HUES6 (cell line): Measurements from ENCODE around the gene TPBGL.

Source experiments
- H3K27ac ChIP-seq: 2 replicates; pipeline ENCODE4 v1.7.0; 2013; ENCODE audit warnings: low read depth, mild to moderate bottlenecking, low read length, inconsistent platforms
- H3K27me3 ChIP-seq: 2 replicates; pipeline ENCODE4 v1.6.1; 2013; ENCODE audit warnings: low read length; ENCODE audit not compliant: control insufficient read depth, insufficient read depth
- H3K36me3 ChIP-seq: 2 replicates; pipeline ENCODE4 v1.6.1; 2013; ENCODE audit warnings: low read length; ENCODE audit not compliant: control insufficient read depth, insufficient read depth
- H3K4me1 ChIP-seq: 2 replicates; pipeline ENCODE4 v1.6.1; 2013; ENCODE audit warnings: low read length; ENCODE audit not compliant: control insufficient read depth, insufficient read depth
- H3K4me3 ChIP-seq: 2 replicates; pipeline ENCODE4 v1.5.1; 2013; ENCODE audit warnings: low read depth, low read length
- H3K9ac ChIP-seq: one replicate; pipeline ENCODE4 v1.6.1; 2013; ENCODE audit warnings: mild to moderate bottlenecking, low read length
- H3K9me3 ChIP-seq: 2 replicates; pipeline ENCODE4 v1.6.1; 2013; ENCODE audit warnings: low read depth, low read length; ENCODE audit not compliant: control insufficient read depth, insufficient read depth

The TPBGL gene

GRCh38 chr11:75275581-75275980 lies 35.0 kb downstream of the TPBGL start:
- Histone ChIP-seq H3K36me3 (peaks cover 92% of the 10 kb centered on the region), H3K27me3 (no peaks in the 10 kb centered on the region), H3K4me1 (peaks cover 3% of the 10 kb centered on the region; the same call in 1 of the 2 replicates), H3K27ac (no peak overlapping the region), H3K9ac (no peak overlapping the region), H3K4me3 (no peak overlapping the region), H3K9me3 (no peaks in the 10 kb centered on the region)

GRCh38 chr11:75276186-75276585 lies 35.6 kb downstream of the TPBGL start:
- no peaks in the 10 kb centered on the region for H3K27me3 ChIP-seq
- H3K36me3 ChIP-seq: peaks cover 92% of the 10 kb centered on the region
- no peak overlapping the region for H3K4me3 ChIP-seq
- peaks cover 3% of the 10 kb centered on the region; the same call in 1 of the 2 replicates for H3K4me1 ChIP-seq
- no peaks in the 10 kb centered on the region for H3K9me3 ChIP-seq
- H3K27ac ChIP-seq: no peak overlapping the region
- no peak overlapping the region for H3K9ac ChIP-seq

GRCh38 chr11:75276686-75277085 lies 36.1 kb downstream of the TPBGL start:
- Histone ChIP-seq H3K4me1 (peaks cover 3% of the 10 kb centered on the region; the same call in 1 of the 2 replicates), H3K27me3 (no peaks in the 10 kb centered on the region), H3K4me3 (no peak overlapping the region), H3K36me3 (peaks cover 92% of the 10 kb centered on the region), H3K27ac (no peak overlapping the region), H3K9ac (no peak overlapping the region), H3K9me3 (no peaks in the 10 kb centered on the region)

- no peak overlapping the region for H3K9ac ChIP-seq
- H3K27ac ChIP-seq: no peak overlapping the region
- H3K9me3 ChIP-seq: no peaks in the 10 kb centered on the region
- H3K36me3 ChIP-seq: peaks cover 92% of the 10 kb centered on the region
- no peaks in the 10 kb centered on the region for H3K27me3 ChIP-seq
- no peak overlapping the region for H3K4me3 ChIP-seq
- H3K4me1 ChIP-seq: peaks cover 3% of the 10 kb centered on the region; the same call in 1 of the 2 replicates
Observed at GRCh38 chr11:75277211-75277805, 36.7 kb downstream of the TPBGL start.

GRCh38 chr11:75277991-75278790 lies 37.6 kb downstream of the TPBGL start:
- no peak overlapping the region for H3K4me3 ChIP-seq
- no peak overlapping the region for H3K9ac ChIP-seq
- H3K9me3 ChIP-seq: no peaks in the 10 kb centered on the region
- no peak overlapping the region for H3K27ac ChIP-seq
- peaks cover 3% of the 10 kb centered on the region; the same call in 1 of the 2 replicates for H3K4me1 ChIP-seq
- peaks cover 92% of the 10 kb centered on the region for H3K36me3 ChIP-seq
- H3K27me3 ChIP-seq: no peaks in the 10 kb centered on the region

- Histone ChIP-seq H3K27ac (no peak overlapping the region), H3K4me1 (peaks cover 9% of the 10 kb centered on the region; the same call in 1 of the 2 replicates), H3K36me3 (peaks cover 91% of the 10 kb centered on the region), H3K4me3 (no peak overlapping the region), H3K9me3 (no peaks in the 10 kb centered on the region), H3K27me3 (no peaks in the 10 kb centered on the region), H3K9ac (no peak overlapping the region)
Observed at GRCh38 chr11:75279273-75279672, 38.7 kb downstream of the TPBGL start.

GRCh38 chr11:75280227-75280701 lies 39.7 kb downstream of the TPBGL start:
- H3K9me3 ChIP-seq: no peaks in the 10 kb centered on the region
- peaks cover 13% of the 10 kb centered on the region; the same call in 1 of the 2 replicates for H3K4me1 ChIP-seq
- no peaks in the 10 kb centered on the region for H3K27me3 ChIP-seq
- H3K27ac ChIP-seq: no peak overlapping the region
- no peak overlapping the region for H3K4me3 ChIP-seq
- H3K36me3 ChIP-seq: peaks cover 93% of the 10 kb centered on the region
- H3K9ac ChIP-seq: no peak overlapping the region

- no peaks in the 10 kb centered on the region for H3K27me3 ChIP-seq
- H3K9me3 ChIP-seq: no peaks in the 10 kb centered on the region
- no peak overlapping the region for H3K9ac ChIP-seq
- no peak overlapping the region for H3K27ac ChIP-seq
- H3K4me1 ChIP-seq: peaks cover 13% of the 10 kb centered on the region; the same call in 1 of the 2 replicates
- no peak overlapping the region for H3K4me3 ChIP-seq
- H3K36me3 ChIP-seq: peaks cover 93% of the 10 kb centered on the region
Observed at GRCh38 chr11:75280770-75281468, 40.3 kb downstream of the TPBGL start.

GRCh38 chr11:75281469-75282095 lies 41.0 kb downstream of the TPBGL start:
- Histone ChIP-seq H3K36me3 (peaks cover 92% of the 10 kb centered on the region), H3K27ac (no peak overlapping the region), H3K4me3 (no peak overlapping the region), H3K4me1 (peaks cover 13% of the 10 kb centered on the region; the same call in 1 of the 2 replicates), H3K9me3 (no peaks in the 10 kb centered on the region), H3K9ac (no peak overlapping the region), H3K27me3 (no peaks in the 10 kb centered on the region)

- H3K4me1 ChIP-seq: peaks cover 13% of the 10 kb centered on the region; the same call in 1 of the 2 replicates
- H3K9me3 ChIP-seq: no peaks in the 10 kb centered on the region
- H3K36me3 ChIP-seq: peaks cover 89% of the 10 kb centered on the region
- H3K27ac ChIP-seq: no peak overlapping the region
- H3K9ac ChIP-seq: no peak overlapping the region
- no peak overlapping the region for H3K4me3 ChIP-seq
- no peaks in the 10 kb centered on the region for H3K27me3 ChIP-seq
Observed at GRCh38 chr11:75283391-75283931, 42.9 kb downstream of the TPBGL start.
